ENCODE results near the gene WNT9B.

Gene WNT9B

GRCh38 chr17:46894476-46895151 lies 43.2 kb downstream of the WNT9B start:
- DNase-seq (ENCODE audit: insufficient read length, low spot score) (no peak), FAIRE-seq (no peak)
- TF ChIP-seq TAF1 (IDR thresholded peaks at IDR 0.05; ENCODE audit: low read depth, low read length) (no peak), SPI1 (IDR thresholded peaks at IDR 0.05; ENCODE audit: low read depth, low read length) (no peak), POLR2A (IDR thresholded peaks at IDR 0.05; ENCODE audit: low read depth, low read length) (no peak), POLR2AphosphoS5 (IDR thresholded peaks at IDR 0.05; ENCODE audit: low read depth, low read length) (no peak), POU2F2 (IDR thresholded peaks at IDR 0.05; ENCODE audit: low read depth, low read length) (no peak), PAX5 (IDR thresholded peaks at IDR 0.05; ENCODE audit: insufficient read depth, low read length, severe bottlenecking) (no peak)

- no peak for DNase-seq (ENCODE audit: insufficient read length, low spot score)
- FAIRE-seq, result no peak
- TF ChIP-seq POU2F2 (IDR thresholded peaks at IDR 0.05; ENCODE audit: low read depth, low read length), result no peak
- TF ChIP-seq POLR2A (IDR thresholded peaks at IDR 0.05; ENCODE audit: low read depth, low read length), result no peak
- no peak for TF ChIP-seq TAF1 (IDR thresholded peaks at IDR 0.05; ENCODE audit: low read depth, low read length)
- no peak for TF ChIP-seq PAX5 (IDR thresholded peaks at IDR 0.05; ENCODE audit: insufficient read depth, low read length, severe bottlenecking)
- no peak for TF ChIP-seq POLR2AphosphoS5 (IDR thresholded peaks at IDR 0.05; ENCODE audit: low read depth, low read length)
- TF ChIP-seq SPI1 (IDR thresholded peaks at IDR 0.05; ENCODE audit: low read depth, low read length), result no peak
Measured at GRCh38 chr17:46895171-46895570, 43.8 kb downstream of the WNT9B start.

DNA sequence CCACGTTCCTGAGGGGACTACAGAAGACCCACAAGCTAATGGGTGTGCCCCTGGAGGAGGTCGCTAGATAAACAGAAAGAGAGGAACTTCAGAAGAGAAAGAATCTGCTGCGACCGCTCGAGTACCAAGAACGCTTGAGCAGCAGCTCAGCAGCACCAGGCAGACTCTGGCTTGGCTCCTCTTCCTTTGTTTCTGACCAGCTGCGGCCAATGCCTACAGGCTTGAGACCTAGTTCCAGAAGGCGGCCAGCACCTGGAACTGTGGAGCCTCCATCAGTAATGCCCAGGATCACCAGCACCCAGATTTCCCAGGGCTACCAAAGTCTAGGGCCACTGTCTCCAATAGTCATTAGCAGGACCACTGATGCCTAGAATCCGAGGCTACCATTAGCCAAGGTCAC lies 45.6 kb downstream of the WNT9B start:
- no peak for DNase-seq (ENCODE audit: insufficient read length, low spot score)
- FAIRE-seq, result no peak
- TF ChIP-seq SPI1 (IDR thresholded peaks at IDR 0.05; ENCODE audit: low read depth, low read length), result no peak
- TF ChIP-seq PAX5 (IDR thresholded peaks at IDR 0.05; ENCODE audit: insufficient read depth, low read length, severe bottlenecking), result no peak
- no peak for TF ChIP-seq TAF1 (IDR thresholded peaks at IDR 0.05; ENCODE audit: low read depth, low read length)
- no peak for TF ChIP-seq POU2F2 (IDR thresholded peaks at IDR 0.05; ENCODE audit: low read depth, low read length)
- no peak for TF ChIP-seq POLR2AphosphoS5 (IDR thresholded peaks at IDR 0.05; ENCODE audit: low read depth, low read length)
- TF ChIP-seq POLR2A (IDR thresholded peaks at IDR 0.05; ENCODE audit: low read depth, low read length), result no peak

- DNase-seq (ENCODE audit: insufficient read length, low spot score), result no peak
- TF ChIP-seq TAF1 (IDR thresholded peaks at IDR 0.05; ENCODE audit: low read depth, low read length) (no peak), POLR2AphosphoS5 (IDR thresholded peaks at IDR 0.05; ENCODE audit: low read depth, low read length) (no peak)
- no peak for FAIRE-seq
Measured at GRCh38 chr17:46898364-46898763, 47.0 kb downstream of the WNT9B start.

- no peak for TF ChIP-seq POU2F2 (IDR thresholded peaks at IDR 0.05; ENCODE audit: low read depth, low read length)
- TF ChIP-seq POLR2AphosphoS5 (IDR thresholded peaks at IDR 0.05; ENCODE audit: low read depth, low read length), result no peak
- TF ChIP-seq PAX5 (IDR thresholded peaks at IDR 0.05; ENCODE audit: insufficient read depth, low read length, severe bottlenecking), result no peak
- TF ChIP-seq TAF1 (IDR thresholded peaks at IDR 0.05; ENCODE audit: low read depth, low read length), result no peak
- no peak for TF ChIP-seq POLR2A (IDR thresholded peaks at IDR 0.05; ENCODE audit: low read depth, low read length)
- no peak for TF ChIP-seq SPI1 (IDR thresholded peaks at IDR 0.05; ENCODE audit: low read depth, low read length)
- FAIRE-seq, result no peak
- no peak for DNase-seq (ENCODE audit: insufficient read length, low spot score)
Measured at GRCh38 chr17:46898860-46899259, 47.5 kb downstream of the WNT9B start.

GRCh38 chr17:46901291-46901690 lies 49.9 kb downstream of the WNT9B start:
- TF ChIP-seq PAX5 (IDR thresholded peaks at IDR 0.05; ENCODE audit: insufficient read depth, low read length, severe bottlenecking) (no peak), TAF1 (IDR thresholded peaks at IDR 0.05; ENCODE audit: low read depth, low read length) (no peak), POLR2AphosphoS5 (IDR thresholded peaks at IDR 0.05; ENCODE audit: low read depth, low read length) (no peak), SPI1 (IDR thresholded peaks at IDR 0.05; ENCODE audit: low read depth, low read length) (no peak), POU2F2 (IDR thresholded peaks at IDR 0.05; ENCODE audit: low read depth, low read length) (no peak), POLR2A (IDR thresholded peaks at IDR 0.05; ENCODE audit: low read depth, low read length) (no peak)
- DNase-seq (ENCODE audit: insufficient read length, low spot score) (no peak), FAIRE-seq (no peak)

GRCh38 chr17:46903762-46904672 lies 52.6 kb downstream of the WNT9B start:
- FAIRE-seq (no peak), DNase-seq (ENCODE audit: insufficient read length, low spot score) (no peak)
- no peak for TF ChIP-seq TAF1 (IDR thresholded peaks at IDR 0.05; ENCODE audit: low read depth, low read length)
- no peak for TF ChIP-seq POU2F2 (IDR thresholded peaks at IDR 0.05; ENCODE audit: low read depth, low read length)
- no peak for TF ChIP-seq POLR2AphosphoS5 (IDR thresholded peaks at IDR 0.05; ENCODE audit: low read depth, low read length)
- TF ChIP-seq PAX5 (IDR thresholded peaks at IDR 0.05; ENCODE audit: insufficient read depth, low read length, severe bottlenecking), result no peak
- TF ChIP-seq SPI1 (IDR thresholded peaks at IDR 0.05; ENCODE audit: low read depth, low read length), result no peak

GRCh38 chr17:46908068-46908737 lies 56.8 kb downstream of the WNT9B start:
- TF ChIP-seq POLR2A (IDR thresholded peaks at IDR 0.05; ENCODE audit: low read depth, low read length) (no peak), SPI1 (IDR thresholded peaks at IDR 0.05; ENCODE audit: low read depth, low read length) (no peak), PAX5 (IDR thresholded peaks at IDR 0.05; ENCODE audit: insufficient read depth, low read length, severe bottlenecking) (no peak), POLR2AphosphoS5 (IDR thresholded peaks at IDR 0.05; ENCODE audit: low read depth, low read length) (no peak), TAF1 (IDR thresholded peaks at IDR 0.05; ENCODE audit: low read depth, low read length) (no peak), POU2F2 (IDR thresholded peaks at IDR 0.05; ENCODE audit: low read depth, low read length) (no peak)
- DNase-seq (ENCODE audit: insufficient read length, low spot score) (no peak), FAIRE-seq (no peak)

Data from GM12891 (cell line).